HT1080 (cell line): Measurements from ENCODE around the gene STOML1. TPM values are rescaled to one million over a fixed set of nuclear protein-coding genes. Genes with fewer than 3 reads are reported as not detected.
"Not testable (repeated sequence)": the region's sequence is repeated elsewhere in the genome, so short reads cannot be mapped to it uniquely, and the experiment has no call there.

Experiments
- DNase-seq: peaks from one replicate; pipeline ENCODE4 v3.0.0-alpha.2; 2015; ENCODE audit warnings: low read depth
- total RNA-seq: library from RNA; depleted of rRNA; stranded (reverse); fragments of >200 nt; shearing (Covaris generic); gene quantifications from 2 replicates; pipeline ENCODE4 v1.2.3, GENCODE V29; 2014

STOML1 gene
- total RNA-seq, 1 experiment from 2014 or later = 28.3 TPM

- DNase-seq = peak; percentile 70
Observed at GRCh38 chr15:73965758-73966113, 26.4 kb downstream of the STOML1 start.

DNA sequence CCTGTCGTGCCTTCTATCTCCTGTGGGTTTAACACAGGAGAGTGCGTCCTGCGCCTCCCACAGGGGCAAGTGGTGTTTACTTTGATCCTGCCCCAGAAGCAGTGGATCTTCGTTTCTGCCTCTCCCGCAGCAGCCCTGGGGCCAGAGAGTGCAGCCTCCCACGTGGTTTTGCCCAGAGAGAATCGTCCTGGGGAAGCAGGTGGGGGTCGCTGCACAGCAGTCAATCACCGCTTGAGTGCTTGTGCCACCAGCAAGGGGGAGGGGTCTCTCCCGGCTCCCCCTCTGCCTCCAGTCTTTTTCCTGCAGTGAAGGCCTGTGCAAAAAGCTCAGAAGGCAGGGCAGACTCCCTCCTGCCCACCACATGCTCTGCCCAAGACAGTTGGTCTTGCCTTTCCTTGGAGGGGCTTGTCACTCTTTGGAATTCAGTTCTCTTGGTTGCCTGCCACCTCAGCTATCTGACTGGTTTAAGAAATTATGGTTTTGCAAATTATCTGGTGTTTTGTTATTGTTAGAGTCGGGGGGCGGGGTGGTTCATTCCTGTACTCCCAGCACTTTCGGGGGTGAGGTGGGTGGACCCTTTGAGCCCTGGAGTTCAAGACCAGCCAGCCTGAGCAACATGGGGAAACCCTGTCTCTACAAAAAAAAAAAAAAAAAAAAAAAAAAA lies 26.9 kb downstream of the STOML1 start:
- no peak for DNase-seq

DNA sequence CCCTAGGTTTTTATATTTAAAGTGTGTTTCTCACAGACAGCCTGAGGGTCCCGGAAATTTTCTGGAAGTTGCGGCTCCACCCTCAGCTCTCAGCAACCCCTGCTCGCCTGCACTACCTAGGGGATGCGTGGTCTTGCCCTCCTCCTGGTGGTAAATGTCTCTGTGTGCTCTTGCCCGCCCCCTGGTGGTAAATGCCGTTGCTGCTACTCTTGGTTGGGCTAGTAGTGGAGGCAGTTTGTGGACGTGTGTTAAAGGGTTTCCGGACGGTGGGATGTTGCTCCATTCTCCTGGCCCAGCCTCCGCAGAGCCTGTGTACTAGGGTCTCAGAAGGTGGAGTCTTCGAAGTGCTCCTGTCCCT lies 27.4 kb downstream of the STOML1 start:
- DNase-seq = peak; percentile 77

DNA sequence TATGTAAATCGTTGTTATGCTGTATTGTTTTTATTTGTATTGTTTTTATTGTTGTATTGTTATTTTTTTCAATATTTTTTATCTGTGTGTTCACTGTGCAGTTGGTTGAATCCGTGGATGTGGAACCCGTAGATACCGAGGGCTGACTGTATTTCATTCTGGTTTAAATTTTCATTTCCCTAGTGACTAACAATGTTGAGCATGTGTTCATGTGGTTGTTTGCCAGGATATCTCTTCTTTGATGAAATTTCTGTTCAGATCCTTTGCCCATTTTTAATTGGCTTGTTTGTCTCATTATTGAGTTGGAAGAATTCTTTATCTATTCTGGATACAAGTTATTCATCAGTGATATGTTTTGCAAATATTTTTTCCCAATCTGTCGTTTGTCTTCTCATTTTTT lies 29.7 kb downstream of the STOML1 start:
- DNase-seq = no peak

- DNase-seq = not testable (repeated sequence)
Observed at GRCh38 chr15:73960472-73961070, 31.5 kb downstream of the STOML1 start.

DNA sequence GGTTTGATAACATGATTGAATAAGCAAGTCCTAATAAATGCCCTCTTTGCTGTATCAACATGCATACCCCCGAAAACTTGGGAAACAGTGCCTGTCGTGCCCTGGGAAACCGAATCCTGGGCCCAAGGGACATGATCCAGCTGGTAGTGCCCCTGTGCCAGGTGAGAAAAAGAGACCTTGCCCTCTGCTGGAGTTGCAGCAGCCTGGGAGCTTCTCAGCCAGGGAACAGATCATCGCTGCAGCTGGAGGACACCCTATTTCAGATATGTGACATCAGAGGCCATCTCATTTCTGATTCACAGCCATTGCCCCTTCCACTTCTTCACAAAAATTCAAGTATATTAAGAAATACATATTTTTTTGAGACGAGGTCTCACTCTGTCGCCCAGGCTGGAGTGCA lies 32.3 kb downstream of the STOML1 start:
- no peak for DNase-seq

DNA sequence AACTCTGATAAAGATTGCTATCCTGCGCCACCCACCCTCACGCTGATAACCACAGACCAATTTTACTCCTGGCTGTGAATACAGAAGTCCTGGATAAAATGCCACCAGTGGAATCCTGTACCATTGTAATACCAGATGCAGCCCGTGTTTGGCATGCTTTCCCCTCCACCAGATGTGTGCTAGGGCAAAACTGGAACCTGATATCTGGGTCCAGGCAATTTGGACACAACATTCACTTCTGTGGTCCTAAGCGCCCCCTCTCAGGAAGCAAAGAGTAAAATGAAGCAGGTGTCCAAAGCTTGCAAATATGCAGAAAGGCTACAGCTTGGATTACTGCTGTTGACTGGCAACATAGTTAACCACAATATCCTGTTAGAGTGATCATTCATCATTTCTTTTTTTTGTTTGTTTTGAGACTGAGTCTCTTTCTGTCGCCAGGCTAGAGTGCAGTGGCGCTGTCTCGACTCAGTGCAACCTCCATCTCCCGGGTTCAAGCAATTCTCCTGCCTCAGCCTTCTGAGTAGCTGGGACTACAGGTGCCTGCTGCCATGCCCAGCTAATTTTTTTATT lies 33.0 kb downstream of the STOML1 start:
- peak; percentile 93 for DNase-seq

DNA sequence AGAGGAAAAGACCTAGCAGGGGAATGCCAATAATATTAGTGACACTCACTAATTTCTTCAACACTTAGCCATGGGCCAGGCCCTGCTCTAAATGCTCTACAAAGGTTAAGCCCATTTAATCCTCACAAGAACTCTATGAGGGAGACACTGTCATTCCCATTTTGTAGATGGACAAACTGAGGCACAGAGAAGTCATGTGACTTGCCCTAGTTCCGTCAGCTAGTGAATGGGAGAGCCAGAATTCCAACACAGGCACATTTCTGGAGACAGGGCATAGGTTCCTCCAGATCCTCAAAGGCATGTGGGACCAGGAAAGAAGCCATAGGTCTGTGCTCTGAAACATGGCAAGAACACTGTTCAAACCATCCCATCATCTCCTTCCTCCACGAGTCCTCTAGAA lies 34.3 kb downstream of the STOML1 start:
- no peak for DNase-seq

- peak; percentile 73 for DNase-seq
Observed at GRCh38 chr15:73957276-73957675, 34.8 kb downstream of the STOML1 start.

GRCh38 chr15:73956743-73957135 lies 35.4 kb downstream of the STOML1 start:
- DNase-seq = peak; percentile 100

DNA sequence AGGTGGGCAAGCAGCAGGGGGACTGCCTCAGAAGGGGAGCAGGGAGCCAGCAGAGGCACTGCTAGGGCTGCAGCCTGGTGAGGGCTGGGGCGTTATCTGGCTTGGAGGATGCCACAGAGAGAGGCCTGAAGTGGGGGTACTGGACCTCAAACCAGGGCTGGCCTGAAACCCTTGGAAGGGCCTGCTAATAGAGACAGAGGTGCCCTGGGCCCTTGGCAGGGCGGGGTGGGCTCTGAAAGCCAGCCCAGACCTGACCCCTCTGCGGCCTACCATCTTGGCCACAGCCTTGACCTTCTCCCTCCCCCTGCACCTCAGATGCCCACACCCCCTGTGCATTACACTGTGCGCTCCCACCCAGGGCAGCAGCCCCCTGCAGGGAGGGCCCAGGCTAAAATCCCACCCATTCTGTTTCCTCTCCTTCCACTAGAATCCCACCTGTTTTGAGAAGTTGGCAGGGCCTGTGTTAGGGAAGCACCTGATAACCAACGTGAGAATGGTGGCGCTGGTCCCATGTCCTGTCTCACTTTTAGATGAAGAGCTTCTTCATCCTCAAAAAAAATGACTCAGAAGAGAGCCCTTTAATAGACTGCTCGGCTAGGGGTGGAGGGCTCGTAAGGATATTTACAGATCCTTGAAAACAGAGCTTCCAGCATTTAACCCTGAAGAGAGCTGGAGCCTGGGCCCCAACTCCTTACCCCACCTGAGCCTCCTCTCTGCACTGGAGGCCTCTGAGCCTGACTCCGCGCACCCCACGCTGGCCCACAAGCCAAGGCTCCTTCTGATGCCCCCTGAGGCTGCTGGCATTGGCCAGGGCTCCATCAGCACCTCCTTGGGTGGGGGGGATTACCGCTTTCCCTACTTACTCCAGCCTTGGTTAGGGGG lies 36.0 kb downstream of the STOML1 start:
- no peak for DNase-seq

DNA sequence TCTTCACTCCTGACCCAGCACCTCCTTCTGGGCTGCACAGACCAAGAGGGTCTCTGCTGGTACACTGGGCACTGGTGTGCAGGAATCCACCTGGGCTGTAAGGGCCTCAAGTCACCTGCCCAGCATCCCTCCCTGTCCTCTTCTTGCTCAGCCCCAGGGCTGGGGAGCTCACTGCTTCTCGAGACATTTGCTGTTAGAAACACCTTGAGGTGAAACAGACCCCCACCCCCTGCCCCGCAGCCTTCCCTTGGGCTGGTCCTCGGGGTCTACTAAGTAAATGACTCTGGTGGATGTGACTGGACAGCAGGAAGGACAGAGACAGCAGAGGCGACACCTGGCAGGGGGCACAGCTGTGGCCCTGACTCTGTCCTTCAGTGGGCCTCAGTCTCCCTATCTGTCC lies 36.8 kb downstream of the STOML1 start:
- no peak for DNase-seq

DNA sequence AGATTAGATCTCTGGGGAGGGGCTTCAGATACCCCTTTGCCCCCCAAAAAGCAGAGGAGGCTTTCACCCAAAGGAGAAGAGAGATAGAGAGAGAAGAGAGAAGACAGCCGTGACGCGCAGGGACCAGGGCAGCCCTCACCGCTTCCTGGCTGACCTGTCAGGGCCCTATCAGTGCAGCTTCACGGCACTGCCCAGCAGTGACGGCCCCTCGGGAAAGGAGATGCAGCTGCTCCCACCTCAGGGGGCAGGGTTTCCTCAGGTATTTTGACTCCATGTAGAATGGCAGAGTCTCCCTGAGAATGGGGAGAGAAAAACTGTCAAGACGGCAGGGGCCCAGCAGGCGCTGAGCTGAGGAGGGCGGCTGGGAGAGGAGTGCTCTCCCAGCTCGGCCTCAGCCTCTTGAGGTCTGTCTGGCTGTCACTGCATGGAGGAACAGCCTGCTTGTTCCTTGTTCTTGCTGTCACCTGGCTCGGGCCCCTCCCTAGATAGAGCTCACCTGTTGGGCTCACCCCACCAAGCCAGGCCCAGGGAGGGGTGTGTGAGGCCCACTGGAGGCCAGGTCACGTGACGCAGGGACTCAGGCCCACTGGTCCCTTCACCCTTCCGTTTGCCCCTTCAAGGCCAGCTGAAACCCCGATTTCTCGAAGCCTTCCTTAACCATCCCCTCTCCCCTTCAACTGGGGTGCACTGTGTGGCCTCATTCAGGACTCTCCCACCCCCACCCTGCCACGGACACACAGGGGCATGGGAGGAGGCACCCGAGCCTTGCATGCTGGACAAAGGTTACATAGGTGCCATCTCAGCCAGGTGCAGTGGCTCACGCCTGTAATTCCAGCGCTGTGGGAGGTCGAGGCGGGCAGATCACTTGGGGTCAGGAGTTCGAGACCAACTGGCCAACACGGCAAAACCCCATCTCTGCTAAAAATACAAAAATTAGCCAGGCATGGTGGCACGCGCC lies 37.6 kb downstream of the STOML1 start:
- DNase-seq = no peak

DNA sequence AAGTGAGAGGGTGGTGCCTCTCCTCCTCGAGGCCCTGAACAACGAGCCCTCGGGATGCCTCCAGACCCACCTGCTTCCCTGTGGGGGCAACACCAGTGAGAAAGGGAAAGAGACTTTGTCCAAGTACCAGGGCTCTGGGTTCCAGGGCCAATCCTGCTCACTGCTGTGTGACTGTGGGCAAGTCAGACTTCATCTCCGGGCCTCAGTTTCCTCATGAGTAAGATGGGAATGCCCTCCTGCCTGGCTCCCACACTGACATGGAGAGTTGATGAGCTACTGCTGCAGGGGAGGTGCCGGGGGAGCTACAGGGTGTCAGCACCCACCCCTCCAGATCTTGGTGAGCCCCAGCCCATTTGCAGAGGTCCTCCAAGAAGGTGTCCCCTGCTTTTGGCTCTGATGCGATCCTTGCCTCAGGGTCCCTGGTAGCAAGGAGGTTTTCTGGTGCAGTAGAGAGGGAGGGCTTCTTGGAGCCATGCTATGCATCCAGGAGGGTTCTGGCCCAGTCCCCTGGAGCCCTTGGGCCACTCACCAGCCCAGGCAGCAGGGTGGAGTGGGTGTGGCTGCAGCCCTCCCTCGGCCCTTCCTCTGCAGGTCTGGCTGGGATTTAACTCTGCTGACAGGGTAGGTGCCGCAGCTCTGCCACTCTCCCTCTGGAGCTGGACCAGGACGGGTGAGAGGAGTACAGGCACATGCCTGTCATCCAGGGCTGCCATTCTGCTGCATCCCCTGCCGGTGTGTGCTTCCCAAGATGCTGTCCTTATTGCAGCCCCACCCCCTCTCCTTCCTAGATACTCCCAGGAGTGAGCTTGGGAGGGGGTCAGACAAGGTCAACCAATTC lies 39.0 kb downstream of the STOML1 start:
- no peak for DNase-seq

- no peak for DNase-seq
Observed at GRCh38 chr15:73952171-73952912, 39.8 kb downstream of the STOML1 start.

DNA sequence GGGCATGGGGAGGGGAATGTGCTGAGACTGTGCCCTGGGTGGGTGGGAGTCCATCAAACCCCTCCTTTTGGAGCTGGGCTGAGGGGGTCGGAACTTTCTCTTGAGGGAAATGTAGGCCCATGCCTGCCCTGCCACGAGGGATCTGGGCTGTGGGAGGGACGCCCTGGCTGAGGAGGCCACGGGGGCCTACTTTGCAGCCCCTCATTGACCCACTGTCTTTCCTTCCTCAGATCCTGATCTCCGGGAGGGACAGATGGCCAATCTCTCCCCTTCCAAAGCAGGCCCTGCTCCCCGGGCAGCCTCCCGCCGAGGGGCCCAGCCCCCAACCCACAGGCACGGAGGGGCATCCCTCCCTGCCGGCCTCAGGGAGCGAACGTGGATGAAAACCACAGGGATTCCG lies 40.5 kb downstream of the STOML1 start:
- no peak for DNase-seq

- peak; percentile 96 for DNase-seq
Observed at GRCh38 chr15:73950831-73951561, 41.1 kb downstream of the STOML1 start.

DNA sequence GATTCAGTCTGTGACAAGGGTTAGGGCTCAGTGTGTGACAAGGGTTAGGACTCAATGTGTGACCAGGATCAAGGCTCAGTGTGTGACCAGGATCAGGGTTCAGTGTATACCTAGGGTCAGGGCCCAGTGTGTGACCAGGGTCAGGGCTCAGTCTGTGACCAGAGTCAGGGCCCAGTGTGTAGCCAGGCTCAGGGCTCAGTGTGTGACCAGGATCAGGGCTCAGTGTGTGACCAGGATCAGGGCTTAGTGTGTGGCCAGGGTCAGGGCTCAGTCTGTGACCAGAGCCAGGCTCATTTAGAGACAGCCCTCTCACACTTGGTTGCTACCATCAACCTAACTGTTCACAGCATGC lies 41.6 kb downstream of the STOML1 start:
- no peak for DNase-seq

GRCh38 chr15:73949496-73949895 lies 42.6 kb downstream of the STOML1 start:
- no peak for DNase-seq
